Ishikawa (cell line): ENCODE results near the gene WDR88.
A peak's percentile ranks its signal among the peaks of the same experiment; 100 is the strongest.

Experiments used
- CEBPB ChIP-seq: IDR thresholded peaks from 2 replicates; pipeline ENCODE4 v1.6.1; 2012
- CREB1 ChIP-seq: IDR thresholded peaks from 2 replicates; pipeline ENCODE4 v1.6.1; 2012; ENCODE audit warnings: low read depth
- EGR1 ChIP-seq: IDR thresholded peaks from 2 replicates; pipeline ENCODE4 v1.6.1; 2012
- EP300 ChIP-seq: IDR thresholded peaks from 2 replicates; pipeline ENCODE4 v1.6.1; 2012; ENCODE audit warnings: borderline replicate concordance
- FOXM1 ChIP-seq: IDR thresholded peaks from 2 replicates; pipeline ENCODE4 v1.6.1; 2012; ENCODE audit warnings: low read depth, borderline replicate concordance
- NFIC ChIP-seq: IDR thresholded peaks from 2 replicates; pipeline ENCODE4 v1.6.1; 2012
- RAD21 ChIP-seq: IDR thresholded peaks from 2 replicates; pipeline ENCODE4 v1.6.1; 2012; ENCODE audit warnings: low read depth
- TAF1 ChIP-seq: IDR thresholded peaks from 2 replicates; pipeline ENCODE4 v1.6.1; 2012; ENCODE audit warnings: low read depth, mild to moderate bottlenecking
- TCF12 ChIP-seq: IDR thresholded peaks from 2 replicates; pipeline ENCODE4 v1.6.1; 2012; ENCODE audit warnings: low read depth
- TEAD4 ChIP-seq: IDR thresholded peaks from 2 replicates; pipeline ENCODE4 v1.6.1; 2012
- YY1 ChIP-seq: IDR thresholded peaks from 2 replicates; pipeline ENCODE4 v1.6.1; 2012; ENCODE audit warnings: low read depth
- ZBTB7A ChIP-seq: IDR thresholded peaks from 2 replicates; pipeline ENCODE4 v1.6.1; 2012; ENCODE audit warnings: low read depth
- TF ChIP-seq, protein P1 (sequence below): IDR thresholded peaks from 2 replicates; pipeline ENCODE4 v1.6.1; 2012
- TF ChIP-seq, protein P2 (sequence below): IDR thresholded peaks from 2 replicates; pipeline ENCODE4 v1.6.1; 2012; ENCODE audit warnings: low read depth, mild to moderate bottlenecking
- TF ChIP-seq, protein P3 (sequence below): IDR thresholded peaks from 2 replicates; pipeline ENCODE4 v1.6.1; 2012

Gene WDR88

DNA sequence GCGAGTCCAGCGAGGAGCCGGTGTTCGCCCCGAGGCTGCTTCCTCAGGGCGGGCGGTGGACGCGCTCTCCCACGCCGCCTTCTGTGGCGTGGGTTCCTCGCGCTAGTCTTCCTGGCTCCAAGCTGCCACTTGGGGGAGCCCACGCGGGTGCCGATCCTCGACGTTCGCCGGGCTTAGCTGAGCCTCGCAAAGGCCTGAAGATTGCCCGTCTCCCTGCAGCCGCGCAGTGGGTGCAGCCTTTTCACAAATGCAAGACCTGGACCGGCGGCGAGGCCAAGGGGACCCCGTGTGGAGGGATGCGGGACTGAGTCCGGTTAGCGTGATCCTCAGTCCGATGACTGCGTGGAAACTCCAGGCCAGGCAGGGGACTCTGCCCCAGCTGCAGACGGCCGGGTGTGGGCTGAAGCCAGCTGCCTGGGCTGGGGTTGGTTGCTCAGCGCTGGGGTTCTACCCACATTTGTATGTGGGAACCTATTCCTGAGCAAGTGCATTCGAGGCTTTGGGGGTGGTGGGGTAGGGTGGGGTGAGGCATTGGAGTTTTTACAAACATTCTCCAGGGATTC lies 45.6 kb downstream of the WDR88 start:
- TF ChIP-seq EP300 (0 out of 2 replicates have a peak, but pooled peaks have one; percentile 1), TEAD4 (no peak), EGR1 (no peak), ZBTB7A (no peak), CEBPB (no peak), TAF1 (no peak), CREB1 (no peak), TCF12 (0 out of 2 replicates have a peak, but pooled peaks have one; percentile 14), RAD21 (no peak), NFIC (no peak), FOXM1 (no peak)
- TF ChIP-seq, protein P1, sequence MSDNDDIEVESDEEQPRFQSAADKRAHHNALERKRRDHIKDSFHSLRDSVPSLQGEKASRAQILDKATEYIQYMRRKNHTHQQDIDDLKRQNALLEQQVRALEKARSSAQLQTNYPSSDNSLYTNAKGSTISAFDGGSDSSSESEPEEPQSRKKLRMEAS = 0 out of 2 replicates have a peak, but pooled peaks have one; percentile 44
- TF ChIP-seq, protein P2, sequence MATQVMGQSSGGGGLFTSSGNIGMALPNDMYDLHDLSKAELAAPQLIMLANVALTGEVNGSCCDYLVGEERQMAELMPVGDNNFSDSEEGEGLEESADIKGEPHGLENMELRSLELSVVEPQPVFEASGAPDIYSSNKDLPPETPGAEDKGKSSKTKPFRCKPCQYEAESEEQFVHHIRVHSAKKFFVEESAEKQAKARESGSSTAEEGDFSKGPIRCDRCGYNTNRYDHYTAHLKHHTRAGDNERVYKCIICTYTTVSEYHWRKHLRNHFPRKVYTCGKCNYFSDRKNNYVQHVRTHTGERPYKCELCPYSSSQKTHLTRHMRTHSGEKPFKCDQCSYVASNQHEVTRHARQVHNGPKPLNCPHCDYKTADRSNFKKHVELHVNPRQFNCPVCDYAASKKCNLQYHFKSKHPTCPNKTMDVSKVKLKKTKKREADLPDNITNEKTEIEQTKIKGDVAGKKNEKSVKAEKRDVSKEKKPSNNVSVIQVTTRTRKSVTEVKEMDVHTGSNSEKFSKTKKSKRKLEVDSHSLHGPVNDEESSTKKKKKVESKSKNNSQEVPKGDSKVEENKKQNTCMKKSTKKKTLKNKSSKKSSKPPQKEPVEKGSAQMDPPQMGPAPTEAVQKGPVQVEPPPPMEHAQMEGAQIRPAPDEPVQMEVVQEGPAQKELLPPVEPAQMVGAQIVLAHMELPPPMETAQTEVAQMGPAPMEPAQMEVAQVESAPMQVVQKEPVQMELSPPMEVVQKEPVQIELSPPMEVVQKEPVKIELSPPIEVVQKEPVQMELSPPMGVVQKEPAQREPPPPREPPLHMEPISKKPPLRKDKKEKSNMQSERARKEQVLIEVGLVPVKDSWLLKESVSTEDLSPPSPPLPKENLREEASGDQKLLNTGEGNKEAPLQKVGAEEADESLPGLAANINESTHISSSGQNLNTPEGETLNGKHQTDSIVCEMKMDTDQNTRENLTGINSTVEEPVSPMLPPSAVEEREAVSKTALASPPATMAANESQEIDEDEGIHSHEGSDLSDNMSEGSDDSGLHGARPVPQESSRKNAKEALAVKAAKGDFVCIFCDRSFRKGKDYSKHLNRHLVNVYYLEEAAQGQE = no peak
- TF ChIP-seq, protein P3, sequence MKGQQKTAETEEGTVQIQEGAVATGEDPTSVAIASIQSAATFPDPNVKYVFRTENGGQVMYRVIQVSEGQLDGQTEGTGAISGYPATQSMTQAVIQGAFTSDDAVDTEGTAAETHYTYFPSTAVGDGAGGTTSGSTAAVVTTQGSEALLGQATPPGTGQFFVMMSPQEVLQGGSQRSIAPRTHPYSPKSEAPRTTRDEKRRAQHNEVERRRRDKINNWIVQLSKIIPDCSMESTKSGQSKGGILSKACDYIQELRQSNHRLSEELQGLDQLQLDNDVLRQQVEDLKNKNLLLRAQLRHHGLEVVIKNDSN = no peak

DNA sequence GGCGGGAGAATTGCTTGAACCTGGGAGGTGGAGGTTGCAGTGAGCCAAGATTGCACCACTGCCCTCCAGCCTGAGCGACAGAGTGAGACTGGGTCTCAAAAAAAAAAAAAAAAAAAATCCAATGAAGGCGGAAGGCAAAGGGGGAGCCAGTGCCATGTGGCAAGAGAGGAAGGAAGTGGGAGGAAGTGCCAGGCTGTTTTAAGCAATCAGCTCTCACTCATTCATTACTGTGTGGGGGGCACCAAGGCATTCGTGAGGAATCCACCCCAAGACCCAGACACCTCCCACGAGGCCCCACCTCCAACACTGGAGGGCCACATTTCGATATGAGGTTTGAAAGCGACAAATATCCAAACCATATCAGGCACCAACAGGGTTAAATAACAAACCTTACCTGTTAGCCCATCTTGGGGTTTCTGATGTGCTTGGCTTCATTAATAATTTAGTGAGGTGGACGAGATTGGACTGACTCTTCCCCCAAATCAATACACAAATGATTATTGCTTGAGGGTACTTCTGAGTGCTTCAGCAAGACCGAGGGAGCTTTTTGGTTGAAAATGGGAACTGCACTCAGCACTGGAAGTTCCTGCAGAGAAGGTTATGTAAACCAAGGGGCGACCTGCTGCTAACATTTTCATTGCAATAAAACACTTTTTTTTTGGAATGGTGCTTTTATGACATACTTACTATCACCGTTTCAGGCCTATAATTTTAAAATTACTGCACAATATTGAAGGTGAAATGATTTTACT lies 54.7 kb downstream of the WDR88 start:
- TF ChIP-seq FOXM1 = no peak
- TF ChIP-seq, protein P1 = no peak
- no peak for TF ChIP-seq NFIC
- no peak for TF ChIP-seq ZBTB7A
- no peak for TF ChIP-seq TAF1
- no peak for TF ChIP-seq CREB1
- TF ChIP-seq, protein P2 = no peak
- no peak for TF ChIP-seq TCF12
- TF ChIP-seq EGR1 = no peak
- TF ChIP-seq EP300 = no peak

DNA sequence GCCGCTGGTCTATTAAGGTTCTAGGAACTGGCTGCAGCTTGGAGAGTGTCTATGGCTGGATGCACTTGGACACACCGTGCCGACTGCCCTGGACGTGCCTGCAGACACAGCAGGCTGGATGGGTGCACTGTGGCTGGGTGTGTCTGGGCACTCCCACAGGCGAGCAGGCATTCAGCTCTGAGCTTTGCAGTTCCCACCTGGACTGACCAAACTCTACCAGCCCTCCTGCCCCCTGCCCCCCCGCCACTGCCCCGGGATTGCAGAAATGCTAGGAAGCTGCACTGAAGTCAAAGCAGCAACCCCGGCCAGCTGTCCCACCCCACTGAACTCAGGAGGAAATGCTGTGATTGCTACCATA lies 55.2 kb downstream of the WDR88 start:
- no peak for TF ChIP-seq ZBTB7A
- TF ChIP-seq YY1 = no peak
- TF ChIP-seq, protein P2 = no peak
- TF ChIP-seq EP300 = no peak
- TF ChIP-seq EGR1 = no peak
- TF ChIP-seq TAF1 = no peak
- no peak for TF ChIP-seq CEBPB
- TF ChIP-seq CREB1 = no peak
- TF ChIP-seq NFIC = no peak
- no peak for TF ChIP-seq RAD21
- no peak for TF ChIP-seq FOXM1

DNA sequence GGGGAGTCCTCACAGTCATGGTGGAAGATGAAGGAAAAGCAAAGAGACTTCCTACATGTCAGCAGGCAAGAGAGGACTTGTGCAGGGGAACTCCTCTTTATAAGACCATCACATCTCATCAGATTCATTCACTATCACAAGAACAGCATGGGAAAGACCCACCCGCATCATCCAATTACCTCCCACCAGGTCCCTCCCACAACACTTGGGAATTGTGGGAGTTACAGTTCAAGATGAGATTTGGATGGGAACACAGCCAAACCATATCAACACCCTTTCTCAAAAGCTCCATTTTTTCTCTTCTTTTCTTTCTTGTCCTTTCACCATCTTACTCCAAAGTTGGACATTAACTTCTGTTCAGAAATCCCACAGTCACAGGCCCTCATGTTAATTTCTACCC lies 57.5 kb downstream of the WDR88 start:
- TF ChIP-seq, protein P3 = no peak
- TF ChIP-seq CREB1 (no peak), EP300 (no peak)
